K562 (cell line): ENCODE results near the gene CD37. TPM values are rescaled to one million over a fixed set of nuclear protein-coding genes. Genes with fewer than 3 reads are reported as not detected.
A peak's percentile ranks its signal among the peaks of the same experiment; 100 is the strongest.

Source experiments
- CSDE1 ChIP-seq, 2 experiments: fragments of 450-650 bp; IDR thresholded peaks; 2 replicates each; pipeline ENCODE4 v1.6.1; 2016; ENCODE audit warnings: mild to moderate bottlenecking in 1 of 2
- E2F3 ChIP-seq: fragments of 250-450 bp; sonication (Bioruptor Pico); IDR thresholded peaks from 2 replicates; pipeline ENCODE4 v1.4.0; 2020; ENCODE audit warnings: mild to moderate bottlenecking
- FUS ChIP-seq: fragments of 200-400 bp; formaldehyde crosslinking; optimal IDR thresholded peaks from 2 replicates; pipeline ENCODE3; 2017; ENCODE audit warnings: low read depth, low read length
- HINFP ChIP-seq: fragments of 450-650 bp; conservative IDR thresholded peaks from 2 replicates; pipeline ENCODE4 v1.6.1; 2016; ENCODE audit warnings: missing genetic modification characterization, low read depth, mild to moderate bottlenecking, control low read depth, missing compliant biosample characterization
- HSF4 ChIP-seq: fragments of 250-450 bp; sonication (Bioruptor Pico); IDR thresholded peaks from 2 replicates; pipeline ENCODE4 v2.1.2; 2022; ENCODE audit warnings: mild to moderate bottlenecking, moderate library complexity, borderline replicate concordance
- ILF3 ChIP-seq: fragments of 450-650 bp; IDR thresholded peaks from 2 replicates; pipeline ENCODE4 v1.6.1; 2018; ENCODE audit warnings: antibody characterized with exemption, mild to moderate bottlenecking, moderate library complexity, borderline replicate concordance
- JUND ChIP-seq, 2 experiments: IDR thresholded peaks; 2 replicates in 1 of 2; 3 replicates in 1 of 2; pipeline ENCODE4 v1.6.1; 2011; ENCODE audit warnings: borderline replicate concordance in 2 of 2, low read depth in 2 of 2, low read length in 2 of 2, improper control_type of control experiment in 1 of 2, missing biosample characterization in 1 of 2, missing genetic modification characterization in 1 of 2, missing genetic modification reagents in 1 of 2
- MEF2A ChIP-seq: IDR thresholded peaks from 2 replicates; pipeline ENCODE4 v1.6.1; 2011; ENCODE audit warnings: low read depth, mild to moderate bottlenecking, low read length, moderate library complexity; ENCODE audit not compliant: control insufficient read depth
- NONO ChIP-seq, 2 experiments: fragments of 200-400 bp in 1 of 2; fragments of 450-650 bp in 1 of 2; formaldehyde crosslinking in 1 of 2; IDR thresholded peaks; 2 replicates each; pipeline ENCODE4 v1.6.1; 2017; ENCODE audit warnings: low read depth in 2 of 2, mild to moderate bottlenecking in 2 of 2, moderate library complexity in 2 of 2, low read length in 1 of 2
- POLR3G ChIP-seq: IDR thresholded peaks from 2 replicates; pipeline ENCODE4 v1.6.1; 2011; ENCODE audit not compliant: insufficient read length, insufficient replicate concordance; ENCODE audit errors: extremely low read depth
- PRDM10 ChIP-seq: fragments of 450-650 bp; IDR thresholded peaks from 2 replicates; pipeline ENCODE4 v1.6.1; 2018; ENCODE audit not compliant: partially characterized antibody
- PYGO2 ChIP-seq: fragments of 450-650 bp; IDR thresholded peaks from 2 replicates; pipeline ENCODE4 v1.6.1; 2016; ENCODE audit warnings: mild to moderate bottlenecking, missing genetic modification characterization, moderate library complexity, missing compliant biosample characterization
- SMARCE1 ChIP-seq: fragments of 450-650 bp; IDR thresholded peaks from 2 replicates; pipeline ENCODE4 v1.7.1; 2016; ENCODE audit warnings: mild to moderate bottlenecking
- TCF15 ChIP-seq: fragments of 250-450 bp; sonication (Bioruptor Pico); IDR thresholded peaks from 2 replicates; pipeline ENCODE4 v1.8.0; 2022; ENCODE audit warnings: moderate library complexity, mild to moderate bottlenecking, inconsistent platforms
- ZBTB12 ChIP-seq: fragments of 250-450 bp; sonication (Bioruptor Pico); IDR thresholded peaks from 2 replicates; pipeline ENCODE4 v1.4.0; 2020
- ZNF408 ChIP-seq: fragments of 250-450 bp; sonication (Bioruptor Pico); IDR thresholded peaks from 2 replicates; pipeline ENCODE4 v1.4.0; 2020; ENCODE audit warnings: low read depth, mild to moderate bottlenecking, moderate library complexity
- ZSCAN32 ChIP-seq: fragments of 450-650 bp; formaldehyde crosslinking; IDR thresholded peaks from 2 replicates; pipeline ENCODE4 v1.4.0; 2020; ENCODE audit warnings: mild to moderate bottlenecking, moderate library complexity
- ZZZ3 ChIP-seq: fragments of 450-650 bp; IDR thresholded peaks from 2 replicates; pipeline ENCODE4 v1.6.1; 2016; ENCODE audit warnings: antibody characterized with exemption, mild to moderate bottlenecking, moderate library complexity
- polyA plus RNA-seq, 8 experiments: library from polyadenylated mRNA; depleted of rRNA in 4 of 8; stranded (reverse) in 5 of 8; unstranded in 3 of 8; fragments of >200 nt; fragmentation: Nextera tagmentation in 2 of 8; fragmentation: Illumina TruSeq in 1 of 8; extraction: Ambion mirVana in 2 of 8; extraction: Trizol in 1 of 8; gene quantifications; 2 replicates each; pipeline versions ENCODE4 v1.2.1 to v1.2.3, GENCODE V29; 2011 to 2014; ENCODE audit warnings: inconsistent platforms in 1 of 8, missing spikeins in 1 of 8
- total RNA-seq, 7 experiments: library from RNA; depleted of rRNA in 6 of 7; stranded (reverse); fragments of >200 nt in 6 of 7; fragmentation: Illumina TruSeq in 2 of 7; extraction: Trizol in 2 of 7; gene quantifications; 2 replicates each; pipeline versions ENCODE4 v1.2.1 to v1.2.3, GENCODE V29; 2011 to 2021; ENCODE audit warnings: low replicate concordance in 1 of 7
- TF ChIP-seq, protein P1 (sequence below): sonication (generic); formaldehyde crosslinking; IDR thresholded peaks from 2 replicates; pipeline ENCODE4 v1.8.0; 2022; ENCODE audit warnings: mild to moderate bottlenecking, low read depth, missing genetic modification reagents

CD37 gene
- total and polyA plus RNA-seq, 9 of the 15 experiments (the other 6 are each of a cell fraction or from before 2014, with no cell fraction given), result 2.5 to 19.0 (median 7.4) TPM

DNA sequence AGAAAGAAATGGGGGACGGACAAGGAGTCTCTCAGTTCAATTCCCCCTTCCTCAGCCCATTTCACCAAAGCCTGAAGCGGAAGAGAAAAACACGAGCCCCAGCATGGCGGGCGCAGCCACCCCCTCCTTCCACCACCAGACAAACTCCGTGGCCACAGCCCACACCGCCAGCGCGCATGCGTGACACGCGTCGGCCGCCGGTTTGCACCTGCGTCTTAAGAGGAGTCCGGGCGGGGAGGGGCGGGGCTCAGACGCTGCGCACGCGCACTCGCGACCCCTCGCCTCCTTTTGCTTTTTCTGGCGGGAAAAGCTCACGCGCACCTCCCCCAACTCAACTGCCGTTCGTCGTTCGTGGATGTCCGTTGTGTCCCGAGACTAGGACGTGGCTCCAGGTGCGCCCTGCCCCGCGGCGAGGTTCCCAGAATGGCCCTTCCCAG, 52.7 kb downstream of the CD37 start, which contains the start of gene KASH5 (continued):
- no peak for TF ChIP-seq PYGO2 (tag)
- TF ChIP-seq ZBTB12 (CRISPR knock-in tag), result no peak
- TF ChIP-seq E2F3 (CRISPR knock-in tag), result peak; percentile 91
- no peak for TF ChIP-seq JUND (IDR thresholded peaks at IDR 0.05; ENCODE audit: borderline replicate concordance, low read depth, low read length)
- no peak for TF ChIP-seq JUND (tag; IDR thresholded peaks at IDR 0.05; ENCODE audit: borderline replicate concordance, low read depth, low read length)
- TF ChIP-seq HINFP (tag), result no peak
- TF ChIP-seq ZNF408 (CRISPR knock-in tag), result no peak
- no peak for TF ChIP-seq CSDE1 (IDR thresholded peaks at IDR 0.05)
- no peak for TF ChIP-seq POLR3G
- TF ChIP-seq SMARCE1, result no peak
- TF ChIP-seq HSF4 (CRISPR knock-in tag), result no peak
- no peak for TF ChIP-seq TCF15
- no peak for TF ChIP-seq MEF2A
- no peak for TF ChIP-seq ZZZ3
- TF ChIP-seq, protein P1, sequence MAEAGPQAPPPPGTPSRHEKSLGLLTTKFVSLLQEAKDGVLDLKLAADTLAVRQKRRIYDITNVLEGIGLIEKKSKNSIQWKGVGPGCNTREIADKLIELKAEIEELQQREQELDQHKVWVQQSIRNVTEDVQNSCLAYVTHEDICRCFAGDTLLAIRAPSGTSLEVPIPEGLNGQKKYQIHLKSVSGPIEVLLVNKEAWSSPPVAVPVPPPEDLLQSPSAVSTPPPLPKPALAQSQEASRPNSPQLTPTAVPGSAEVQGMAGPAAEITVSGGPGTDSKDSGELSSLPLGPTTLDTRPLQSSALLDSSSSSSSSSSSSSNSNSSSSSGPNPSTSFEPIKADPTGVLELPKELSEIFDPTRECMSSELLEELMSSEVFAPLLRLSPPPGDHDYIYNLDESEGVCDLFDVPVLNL (CRISPR knock-in tag), result no peak
- TF ChIP-seq ZSCAN32 (CRISPR knock-in tag), result no peak
- TF ChIP-seq PRDM10, result no peak
- no peak for TF ChIP-seq NONO (IDR thresholded peaks at IDR 0.05; ENCODE audit: low read depth in 2 of 2, low read length in 1 of 2)
- TF ChIP-seq ILF3, result no peak
- no peak for TF ChIP-seq FUS
